Thyroid gland (tissue), 4 donors: Measurements from ENCODE around the gene IFIT3. TPM values are rescaled to one million over a fixed set of nuclear protein-coding genes. Genes with fewer than 3 reads are reported as not detected.

Source experiments
- DNase-seq, 2 donors: peaks; one replicate each; pipeline ENCODE4 v3.0.0-alpha.2; 2019
- H3K27ac ChIP-seq, 3 donors: fragments of 200-600 bp; sonication (generic); 1 replicate in 2 of 3; 2 replicates in 1 of 3; pipeline ENCODE4 v1.5.1; 2016 to 2019; ENCODE audit warnings: mild to moderate bottlenecking in 1 of 3, moderate library complexity in 1 of 3
- H3K27me3 ChIP-seq: fragments of 200-600 bp; sonication (generic); one replicate; pipeline ENCODE4 v1.5.1; 2019
- H3K36me3 ChIP-seq, 2 donors: fragments of 200-600 bp; sonication (generic); one replicate each; pipeline ENCODE4 v1.5.1; 2016 to 2019
- H3K4me1 ChIP-seq, 2 donors: fragments of 200-600 bp; sonication (generic); one replicate each; pipeline ENCODE4 v1.5.1; 2017 to 2019
- H3K4me3 ChIP-seq, 3 donors: fragments of 200-600 bp; sonication (generic); replicated peaks in 1 of 3; 1 replicate in 2 of 3; 2 replicates in 1 of 3; pipeline ENCODE4 v1.5.1; 2016; ENCODE audit warnings: mild to moderate bottlenecking in 1 of 3
- H3K9me3 ChIP-seq: fragments of 200-600 bp; sonication (generic); one replicate; pipeline ENCODE4 v1.5.1; 2017
- POLR2A ChIP-seq, 2 donors: fragments of 450-650 bp; IDR thresholded peaks; one replicate each; pipeline ENCODE4 v1.6.1; 2017; ENCODE audit warnings: antibody characterized with exemption in 2 of 2, mild to moderate bottlenecking in 2 of 2, moderate library complexity in 1 of 2
- WGBS, 2 donors: methylation state at CpG; one replicate each; pipeline ENCODE4 v1.1.5; 2017; 5-methylcytosine and 5-hydroxymethylcytosine counted together
- intact Hi-C: fragments of 100-400 bp; cut with DNase I; formaldehyde crosslinking; loops from one replicate; pipeline ENCODE4 v1.15.1; 2023
- total RNA-seq, 4 donors: library from RNA; depleted of rRNA; stranded (reverse); fragments of >200 nt; gene quantifications; one replicate each; pipeline ENCODE4 v1.2.3, GENCODE V29; 2016
- TF ChIP-seq, protein P1 (sequence below), 6 experiments: fragments of 200-600 bp in 3 of 6; fragments of 450-650 bp in 3 of 6; sonication (generic) in 3 of 6; IDR thresholded peaks; one replicate each; pipeline ENCODE4 v1.5.1; 2016 to 2019; ENCODE audit warnings: antibody characterized with exemption in 6 of 6, mild to moderate bottlenecking in 2 of 6, inconsistent platforms in 1 of 6, moderate library complexity in 1 of 6

The IFIT3 gene
- total RNA-seq, 4 donors from 2014 or later, result 5.9 to 11.4 (median 8.8) TPM

GRCh38 chr10:89388806-89389205 lies 61.0 kb downstream of the IFIT3 start:
- no peaks in the 10 kb centered on the region for H3K9me3 ChIP-seq
- intact Hi-C loops, result no loop called here
- no peaks in the 10 kb centered on the region for H3K27me3 ChIP-seq
- no peaks in the 10 kb centered on the region for H3K36me3 ChIP-seq
- WGBS, 2 donors, result 69 to 82% methylated on average over 2 of the region's 2 CpGs
- TF ChIP-seq, protein P1, sequence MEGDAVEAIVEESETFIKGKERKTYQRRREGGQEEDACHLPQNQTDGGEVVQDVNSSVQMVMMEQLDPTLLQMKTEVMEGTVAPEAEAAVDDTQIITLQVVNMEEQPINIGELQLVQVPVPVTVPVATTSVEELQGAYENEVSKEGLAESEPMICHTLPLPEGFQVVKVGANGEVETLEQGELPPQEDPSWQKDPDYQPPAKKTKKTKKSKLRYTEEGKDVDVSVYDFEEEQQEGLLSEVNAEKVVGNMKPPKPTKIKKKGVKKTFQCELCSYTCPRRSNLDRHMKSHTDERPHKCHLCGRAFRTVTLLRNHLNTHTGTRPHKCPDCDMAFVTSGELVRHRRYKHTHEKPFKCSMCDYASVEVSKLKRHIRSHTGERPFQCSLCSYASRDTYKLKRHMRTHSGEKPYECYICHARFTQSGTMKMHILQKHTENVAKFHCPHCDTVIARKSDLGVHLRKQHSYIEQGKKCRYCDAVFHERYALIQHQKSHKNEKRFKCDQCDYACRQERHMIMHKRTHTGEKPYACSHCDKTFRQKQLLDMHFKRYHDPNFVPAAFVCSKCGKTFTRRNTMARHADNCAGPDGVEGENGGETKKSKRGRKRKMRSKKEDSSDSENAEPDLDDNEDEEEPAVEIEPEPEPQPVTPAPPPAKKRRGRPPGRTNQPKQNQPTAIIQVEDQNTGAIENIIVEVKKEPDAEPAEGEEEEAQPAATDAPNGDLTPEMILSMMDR (IDR thresholded peaks at IDR 0.05), result no peak
- TF ChIP-seq POLR2A (IDR thresholded peaks at IDR 0.05), result no peak
- no peak overlapping the region for H3K4me3 ChIP-seq
- peaks cover 11 to 12% of the 10 kb centered on the region in 2 donors for H3K4me1 ChIP-seq
- no peak for DNase-seq
- no peak overlapping the region for H3K27ac ChIP-seq

- no peak for TF ChIP-seq POLR2A (IDR thresholded peaks at IDR 0.05)
- TF ChIP-seq, protein P1 (IDR thresholded peaks at IDR 0.05), result peak in 4 of 6 experiments; percentile 32 to 59 (median 46)
- Histone ChIP-seq H3K9me3 (no peaks in the 10 kb centered on the region), H3K36me3 (no peaks in the 10 kb centered on the region), H3K27ac (no peak overlapping the region), H3K4me3 (no peak overlapping the region), H3K27me3 (no peaks in the 10 kb centered on the region), H3K4me1 (peaks cover 15% of the 10 kb centered on the region in 2 donors)
- 82 to 83% methylated on average over 1 of the region's 1 CpG for WGBS, 2 donors
- intact Hi-C loops, result no loop called here
- no peak for DNase-seq
Measured at GRCh38 chr10:89389254-89389653, 61.5 kb downstream of the IFIT3 start.

Other genes starting within 250 kb of the IFIT3 start
- 1 to 10 TPM in 2 of 4 donors, under 1 TPM in 1, not detected in 1; 0.44 to 6.3 (median 3.4) TPM for gene CH25H, start 120.7 kb upstream of the IFIT3 start, total RNA-seq
- gene LIPA, start 76.2 kb upstream of the IFIT3 start, total RNA-seq, result 10 to 100 TPM; 29.1 to 45.8 (median 33.9) TPM
- 1 to 10 TPM; 3.4 to 5.4 (median 4.6) TPM for gene IFIT2, start 26.0 kb upstream of the IFIT3 start, total RNA-seq
- not detected for gene IFIT1B, start 50.1 kb downstream of the IFIT3 start, total RNA-seq
- 10 to 100 TPM in 2 of 4 donors, 1 to 10 TPM in 2; 5.5 to 15.9 (median 10.0) TPM for gene IFIT1, start 64.6 kb downstream of the IFIT3 start, total RNA-seq
- 10 to 100 TPM; 13.7 to 23.0 (median 17.1) TPM for gene IFIT5, start 86.6 kb downstream of the IFIT3 start, total RNA-seq
- gene SLC16A12, start 207.6 kb downstream of the IFIT3 start, total RNA-seq, result 100 to 1,000 TPM in 1 of 4 donors, 10 to 100 TPM in 3; 25.4 to 137 (median 35.3) TPM